Smooth muscle cell (in vitro differentiated cells): ENCODE results near the gene HID1. TPM values are rescaled to one million over a fixed set of nuclear protein-coding genes. Genes with fewer than 3 reads are reported as not detected.

Source experiments
- DNase-seq: peaks from one replicate; lab custom pipeline; 2025; ENCODE audit not compliant: unreplicated experiment; lab: John Stamatoyannopoulos, UW
- H2AFZ ChIP-seq: fragments of 200-600 bp; sonication (generic); 2 replicates; pipeline ENCODE4 v1.6.0; 2016; ENCODE audit warnings: antibody characterized with exemption, low read depth, mild to moderate bottlenecking
- H3F3A ChIP-seq: fragments of 200-600 bp; sonication (generic); 2 replicates; pipeline ENCODE4 v1.6.0; 2017; ENCODE audit warnings: antibody characterized with exemption, low read depth
- H3K27ac ChIP-seq: fragments of 200-600 bp; sonication (generic); 2 replicates; pipeline ENCODE4 v1.5.1; 2016; ENCODE audit warnings: low read depth, mild to moderate bottlenecking
- H3K27me3 ChIP-seq: fragments of 200-600 bp; sonication (generic); 2 replicates; pipeline ENCODE4 v1.6.1; 2016; ENCODE audit warnings: low read depth, mild to moderate bottlenecking
- H3K36me3 ChIP-seq: fragments of 200-600 bp; sonication (generic); 2 replicates; pipeline ENCODE4 v1.5.1; 2016; ENCODE audit warnings: low read depth
- H3K4me1 ChIP-seq: fragments of 200-600 bp; sonication (generic); 2 replicates; pipeline ENCODE4 v1.5.1; 2016; ENCODE audit warnings: low read depth
- H3K4me2 ChIP-seq: fragments of 200-600 bp; sonication (generic); 2 replicates; pipeline ENCODE4 v1.6.0; 2016; ENCODE audit warnings: mild to moderate bottlenecking
- H3K4me3 ChIP-seq: fragments of 200-600 bp; sonication (generic); 2 replicates; pipeline ENCODE4 v1.5.1; 2016; ENCODE audit warnings: mild to moderate bottlenecking
- H3K79me2 ChIP-seq: fragments of 200-600 bp; sonication (generic); 2 replicates; pipeline ENCODE4 v1.6.0; 2016; ENCODE audit warnings: low read depth, mild to moderate bottlenecking
- H3K9ac ChIP-seq: fragments of 200-600 bp; sonication (generic); 2 replicates; pipeline ENCODE4 v1.6.0; 2016; ENCODE audit warnings: low read depth
- H3K9me3 ChIP-seq: fragments of 200-600 bp; sonication (generic); replicated peaks from 2 replicates; pipeline ENCODE4 v1.5.1; 2016; ENCODE audit warnings: low read depth
- H4K20me1 ChIP-seq: fragments of 200-600 bp; sonication (generic); 2 replicates; pipeline ENCODE4 v1.6.0; 2016; ENCODE audit warnings: low read depth
- WGBS: methylation state at CpG from one replicate; pipeline ENCODE4 v1.1.7; 2016; ENCODE audit warnings: low lambda C conversion rate; 5-methylcytosine and 5-hydroxymethylcytosine counted together
- polyA plus RNA-seq: library from polyadenylated mRNA; unstranded; fragments of >200 nt; fragmentation: Nextera tagmentation; extraction: Ambion mirVana; gene quantifications from 2 replicates; pipeline ENCODE4 v1.2.1, GENCODE V29; 2016
- total RNA-seq: library from RNA; depleted of rRNA; stranded (reverse); fragments of >200 nt; gene quantifications from 2 replicates; pipeline ENCODE4 v1.2.3, GENCODE V29; 2014
- TF ChIP-seq, protein P1 (sequence below): fragments of 200-600 bp; sonication (generic); IDR thresholded peaks from 2 replicates; pipeline ENCODE4 v1.5.1; 2017; ENCODE audit warnings: borderline replicate concordance, mild to moderate bottlenecking, antibody characterized with exemption; ENCODE audit not compliant: insufficient read depth, poor library complexity, severe bottlenecking

The HID1 gene, protein sequence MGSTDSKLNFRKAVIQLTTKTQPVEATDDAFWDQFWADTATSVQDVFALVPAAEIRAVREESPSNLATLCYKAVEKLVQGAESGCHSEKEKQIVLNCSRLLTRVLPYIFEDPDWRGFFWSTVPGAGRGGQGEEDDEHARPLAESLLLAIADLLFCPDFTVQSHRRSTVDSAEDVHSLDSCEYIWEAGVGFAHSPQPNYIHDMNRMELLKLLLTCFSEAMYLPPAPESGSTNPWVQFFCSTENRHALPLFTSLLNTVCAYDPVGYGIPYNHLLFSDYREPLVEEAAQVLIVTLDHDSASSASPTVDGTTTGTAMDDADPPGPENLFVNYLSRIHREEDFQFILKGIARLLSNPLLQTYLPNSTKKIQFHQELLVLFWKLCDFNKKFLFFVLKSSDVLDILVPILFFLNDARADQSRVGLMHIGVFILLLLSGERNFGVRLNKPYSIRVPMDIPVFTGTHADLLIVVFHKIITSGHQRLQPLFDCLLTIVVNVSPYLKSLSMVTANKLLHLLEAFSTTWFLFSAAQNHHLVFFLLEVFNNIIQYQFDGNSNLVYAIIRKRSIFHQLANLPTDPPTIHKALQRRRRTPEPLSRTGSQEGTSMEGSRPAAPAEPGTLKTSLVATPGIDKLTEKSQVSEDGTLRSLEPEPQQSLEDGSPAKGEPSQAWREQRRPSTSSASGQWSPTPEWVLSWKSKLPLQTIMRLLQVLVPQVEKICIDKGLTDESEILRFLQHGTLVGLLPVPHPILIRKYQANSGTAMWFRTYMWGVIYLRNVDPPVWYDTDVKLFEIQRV
- total RNA-seq = 6.8 and 8.8 TPM in 2 replicates
- polyA plus RNA-seq = 3.3 and 22.0 TPM in 2 replicates

GRCh38 chr17:74972107-74972972 lies at the start of gene HID1:
Gene HID1, minus strand, starts transcription at chr17:74972759. Its CDS starts 103 bp downstream, at chr17:74972656.
- peaks cover 45% of the 10 kb centered on the region for H3K27me3 ChIP-seq
- DNase-seq = no peak
- H3K79me2 ChIP-seq = no peaks in the 10 kb centered on the region
- H3K9me3 ChIP-seq = no peaks in the 10 kb centered on the region
- no peak within 1 kb of the TSS for H3K9ac ChIP-seq
- no peak within 1 kb of the TSS for H2AFZ ChIP-seq
- peak within 1 kb of the TSS; percentile 93 for H3K4me2 ChIP-seq
- H3K36me3 ChIP-seq = no peaks in the 10 kb centered on the region
- no peaks in the 10 kb centered on the region for H3K4me1 ChIP-seq
- TF ChIP-seq, protein P1, sequence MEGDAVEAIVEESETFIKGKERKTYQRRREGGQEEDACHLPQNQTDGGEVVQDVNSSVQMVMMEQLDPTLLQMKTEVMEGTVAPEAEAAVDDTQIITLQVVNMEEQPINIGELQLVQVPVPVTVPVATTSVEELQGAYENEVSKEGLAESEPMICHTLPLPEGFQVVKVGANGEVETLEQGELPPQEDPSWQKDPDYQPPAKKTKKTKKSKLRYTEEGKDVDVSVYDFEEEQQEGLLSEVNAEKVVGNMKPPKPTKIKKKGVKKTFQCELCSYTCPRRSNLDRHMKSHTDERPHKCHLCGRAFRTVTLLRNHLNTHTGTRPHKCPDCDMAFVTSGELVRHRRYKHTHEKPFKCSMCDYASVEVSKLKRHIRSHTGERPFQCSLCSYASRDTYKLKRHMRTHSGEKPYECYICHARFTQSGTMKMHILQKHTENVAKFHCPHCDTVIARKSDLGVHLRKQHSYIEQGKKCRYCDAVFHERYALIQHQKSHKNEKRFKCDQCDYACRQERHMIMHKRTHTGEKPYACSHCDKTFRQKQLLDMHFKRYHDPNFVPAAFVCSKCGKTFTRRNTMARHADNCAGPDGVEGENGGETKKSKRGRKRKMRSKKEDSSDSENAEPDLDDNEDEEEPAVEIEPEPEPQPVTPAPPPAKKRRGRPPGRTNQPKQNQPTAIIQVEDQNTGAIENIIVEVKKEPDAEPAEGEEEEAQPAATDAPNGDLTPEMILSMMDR = no peak
- 1% methylated on average over 15 of the region's 95 CpGs for WGBS
- peak within 1 kb of the TSS; percentile 63 for H3K4me3 ChIP-seq
- H4K20me1 ChIP-seq = no peaks in the 10 kb centered on the region
- H3K27ac ChIP-seq = no peak within 1 kb of the TSS
- no peaks in the 10 kb centered on the region for H3F3A ChIP-seq

- 81% methylated on average over 19 of the region's 19 CpGs for WGBS
- no peaks in the 10 kb centered on the region for H3K9me3 ChIP-seq
- no peak overlapping the region for H3K4me3 ChIP-seq
- H3F3A ChIP-seq = no peaks in the 10 kb centered on the region
- no peak overlapping the region for H3K4me2 ChIP-seq
- H3K27ac ChIP-seq = no peak overlapping the region
- H4K20me1 ChIP-seq = no peaks in the 10 kb centered on the region
- H3K79me2 ChIP-seq = no peaks in the 10 kb centered on the region
- TF ChIP-seq, protein P1 = no peak
- DNase-seq = no peak
- H3K27me3 ChIP-seq = no peaks in the 10 kb centered on the region
- peaks cover 3% of the 10 kb centered on the region for H3K36me3 ChIP-seq
- H2AFZ ChIP-seq = no peak overlapping the region
- no peaks in the 10 kb centered on the region for H3K4me1 ChIP-seq
- H3K9ac ChIP-seq = no peak overlapping the region
Measured at GRCh38 chr17:75020331-75021110, 48.0 kb upstream of the HID1 start.

GRCh38 chr17:75019710-75020109 lies 47.2 kb upstream of the HID1 start:
- H3K4me3 ChIP-seq = no peak overlapping the region
- TF ChIP-seq, protein P1 = no peak
- no peaks in the 10 kb centered on the region for H3F3A ChIP-seq
- H3K4me1 ChIP-seq = no peaks in the 10 kb centered on the region
- H3K27me3 ChIP-seq = no peaks in the 10 kb centered on the region
- peaks cover 3% of the 10 kb centered on the region for H3K36me3 ChIP-seq
- no peak overlapping the region for H3K27ac ChIP-seq
- H3K9ac ChIP-seq = no peak overlapping the region
- peaks cover 2% of the 10 kb centered on the region for H3K79me2 ChIP-seq
- H3K9me3 ChIP-seq = no peaks in the 10 kb centered on the region
- DNase-seq = no peak
- no peak overlapping the region for H3K4me2 ChIP-seq
- no peak overlapping the region for H2AFZ ChIP-seq
- H4K20me1 ChIP-seq = no peaks in the 10 kb centered on the region
- 90% methylated on average over 3 of the region's 3 CpGs for WGBS
